ENCODE results near the gene RIPOR2.

GRCh38 chr6:24933868-24934401 lies 1.8 kb downstream of the RIPOR2 start:
- TF ChIP-seq CTCF (IDR thresholded peaks at IDR 0.05), result peak in 1 of 3 experiments; percentile 14
- TF ChIP-seq POLR2AphosphoS5 (IDR thresholded peaks at IDR 0.05; ENCODE audit: insufficient read depth in 1 of 2, low read depth in 1 of 2), result no peak
